Endodermal cell (in vitro differentiated cells): ENCODE measurements around the gene ARTN. TPM values are rescaled to one million over a fixed set of nuclear protein-coding genes. Genes with fewer than 3 reads are reported as not detected.
A peak's percentile ranks its signal among the peaks of the same experiment; 100 is the strongest.

ENCODE experiments used
- DNase-seq: peaks from one replicate; pipeline ENCODE4 v3.0.0-alpha.2; 2017
- H3K27ac ChIP-seq: 2 replicates; pipeline ENCODE4 v1.5.1; 2013; ENCODE audit warnings: mild to moderate bottlenecking, low read depth, low read length, moderate library complexity
- H3K27me3 ChIP-seq: 2 replicates; pipeline ENCODE4 v1.6.1; 2013; ENCODE audit warnings: mild to moderate bottlenecking, low read length, moderate library complexity; ENCODE audit not compliant: insufficient read depth, control insufficient read depth, poor library complexity, severe bottlenecking
- H3K36me3 ChIP-seq: 2 replicates; pipeline ENCODE4 v1.7.0; 2013; ENCODE audit warnings: mild to moderate bottlenecking, low read length, moderate library complexity; ENCODE audit not compliant: control insufficient read depth, insufficient read depth
- H3K4me1 ChIP-seq: one replicate; pipeline ENCODE4 v1.7.0; 2013; ENCODE audit warnings: low read length; ENCODE audit not compliant: control insufficient read depth, insufficient read depth
- H3K4me3 ChIP-seq: 2 replicates; pipeline ENCODE4 v1.5.1; 2013; ENCODE audit warnings: mild to moderate bottlenecking, low read length, moderate library complexity
- H3K9ac ChIP-seq: 2 replicates; pipeline ENCODE4 v1.6.1; 2013; ENCODE audit warnings: mild to moderate bottlenecking, low read length, moderate library complexity; ENCODE audit not compliant: poor library complexity, severe bottlenecking; ENCODE audit errors: extremely low read depth
- H3K9me3 ChIP-seq: 2 replicates; pipeline ENCODE4 v1.6.1; 2013; ENCODE audit warnings: mild to moderate bottlenecking, low read length, moderate library complexity; ENCODE audit not compliant: control insufficient read depth
- H3K27ac Mint-ChIP-seq: 2 replicates; pipeline ENCODE4 v1.8.0; 2020; ENCODE audit warnings: mixed read lengths
- H3K27me3 Mint-ChIP-seq: 2 replicates; pipeline ENCODE4 v1.8.0; 2021; ENCODE audit warnings: mild to moderate bottlenecking, mixed read lengths; ENCODE audit not compliant: insufficient read depth
- H3K36me3 Mint-ChIP-seq: 2 replicates; pipeline ENCODE4 v1.8.0; 2020; ENCODE audit warnings: low read depth, mixed read lengths
- H3K4me1 Mint-ChIP-seq: 2 replicates; pipeline ENCODE4 v1.8.0; 2020; ENCODE audit warnings: mixed read lengths
- H3K4me3 Mint-ChIP-seq: 2 replicates; pipeline ENCODE4 v1.8.0; 2020; ENCODE audit warnings: mild to moderate bottlenecking, moderate library complexity, mixed read lengths
- H3K9me3 Mint-ChIP-seq: 2 replicates; pipeline ENCODE4 v1.8.0; 2020; ENCODE audit warnings: mild to moderate bottlenecking, mixed read lengths
- WGBS, 2 experiments: methylation state at CpG; one replicate each; pipeline versions ENCODE4 v1.1.5 to v1.1.7; 2013; ENCODE audit warnings: missing lambda C conversion rate in 2 of 2, mixed read lengths in 1 of 2; ENCODE audit not compliant: insufficient coverage in 1 of 2, insufficient read length in 1 of 2; 5-methylcytosine and 5-hydroxymethylcytosine counted together
- total RNA-seq, 2 donors: library from RNA; stranded (reverse); fragmentation: NEBNext Ultra II Directional in 1 of 2; extraction: Animal tissue kit (Norgen Biotek cat#: 25700) in 1 of 2; gene quantifications; 2 replicates in 1 of 2; 3 replicates in 1 of 2; pipeline ENCODE4 v1.2.1, GENCODE V29; 2021
- TF ChIP-seq, protein P1 (sequence below): fragments of 200-600 bp; sonication (generic); conservative IDR thresholded peaks from 2 replicates; pipeline ENCODE4 v1.5.0; 2021; ENCODE audit warnings: antibody characterized with exemption, mild to moderate bottlenecking

Gene ARTN
- total RNA-seq, 2 donors from 2014 or later, result 3.3 to 4.4 TPM

DNA sequence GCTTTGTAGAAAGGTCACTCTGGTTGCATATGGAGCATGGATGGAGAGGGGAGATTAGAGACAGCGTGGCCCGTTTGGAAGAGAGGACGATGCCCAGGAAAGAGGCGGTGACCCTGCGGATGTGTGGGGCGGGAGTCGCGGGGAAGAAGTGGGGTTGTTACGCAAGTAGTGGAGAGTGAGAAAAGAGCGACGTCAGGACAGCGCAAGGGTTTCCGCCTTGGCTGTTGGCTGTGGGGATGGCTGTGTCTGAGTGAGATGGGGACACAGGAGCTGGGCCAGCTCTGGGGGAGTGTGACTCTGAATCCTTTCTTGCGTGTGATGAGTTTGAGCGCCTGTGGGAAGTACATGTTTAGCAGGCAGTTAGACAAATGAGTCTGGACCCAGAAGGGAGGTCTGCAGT is 49.2 kb downstream of the ARTN start:
- Mint-ChIP-seq H3K27me3 (no peaks in the 10 kb centered on the region), H3K9me3 (no peaks in the 10 kb centered on the region), H3K27ac (no peak overlapping the region), H3K36me3 (peaks cover 29% of the 10 kb centered on the region), H3K4me1 (peaks cover 33% of the 10 kb centered on the region), H3K4me3 (no peak overlapping the region)
- TF ChIP-seq, protein P1, sequence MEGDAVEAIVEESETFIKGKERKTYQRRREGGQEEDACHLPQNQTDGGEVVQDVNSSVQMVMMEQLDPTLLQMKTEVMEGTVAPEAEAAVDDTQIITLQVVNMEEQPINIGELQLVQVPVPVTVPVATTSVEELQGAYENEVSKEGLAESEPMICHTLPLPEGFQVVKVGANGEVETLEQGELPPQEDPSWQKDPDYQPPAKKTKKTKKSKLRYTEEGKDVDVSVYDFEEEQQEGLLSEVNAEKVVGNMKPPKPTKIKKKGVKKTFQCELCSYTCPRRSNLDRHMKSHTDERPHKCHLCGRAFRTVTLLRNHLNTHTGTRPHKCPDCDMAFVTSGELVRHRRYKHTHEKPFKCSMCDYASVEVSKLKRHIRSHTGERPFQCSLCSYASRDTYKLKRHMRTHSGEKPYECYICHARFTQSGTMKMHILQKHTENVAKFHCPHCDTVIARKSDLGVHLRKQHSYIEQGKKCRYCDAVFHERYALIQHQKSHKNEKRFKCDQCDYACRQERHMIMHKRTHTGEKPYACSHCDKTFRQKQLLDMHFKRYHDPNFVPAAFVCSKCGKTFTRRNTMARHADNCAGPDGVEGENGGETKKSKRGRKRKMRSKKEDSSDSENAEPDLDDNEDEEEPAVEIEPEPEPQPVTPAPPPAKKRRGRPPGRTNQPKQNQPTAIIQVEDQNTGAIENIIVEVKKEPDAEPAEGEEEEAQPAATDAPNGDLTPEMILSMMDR, result no peak
- DNase-seq, result no peak
- Histone ChIP-seq H3K27me3 (no peaks in the 10 kb centered on the region), H3K9me3 (no peaks in the 10 kb centered on the region), H3K9ac (no peak overlapping the region), H3K27ac (no peak overlapping the region), H3K4me1 (peaks cover 4% of the 10 kb centered on the region), H3K4me3 (no peak overlapping the region), H3K36me3 (peaks cover 18% of the 10 kb centered on the region)
- WGBS, 2 experiments, result 89 to 93% methylated on average over 7 to 15 of the region's 15 CpGs

DNA sequence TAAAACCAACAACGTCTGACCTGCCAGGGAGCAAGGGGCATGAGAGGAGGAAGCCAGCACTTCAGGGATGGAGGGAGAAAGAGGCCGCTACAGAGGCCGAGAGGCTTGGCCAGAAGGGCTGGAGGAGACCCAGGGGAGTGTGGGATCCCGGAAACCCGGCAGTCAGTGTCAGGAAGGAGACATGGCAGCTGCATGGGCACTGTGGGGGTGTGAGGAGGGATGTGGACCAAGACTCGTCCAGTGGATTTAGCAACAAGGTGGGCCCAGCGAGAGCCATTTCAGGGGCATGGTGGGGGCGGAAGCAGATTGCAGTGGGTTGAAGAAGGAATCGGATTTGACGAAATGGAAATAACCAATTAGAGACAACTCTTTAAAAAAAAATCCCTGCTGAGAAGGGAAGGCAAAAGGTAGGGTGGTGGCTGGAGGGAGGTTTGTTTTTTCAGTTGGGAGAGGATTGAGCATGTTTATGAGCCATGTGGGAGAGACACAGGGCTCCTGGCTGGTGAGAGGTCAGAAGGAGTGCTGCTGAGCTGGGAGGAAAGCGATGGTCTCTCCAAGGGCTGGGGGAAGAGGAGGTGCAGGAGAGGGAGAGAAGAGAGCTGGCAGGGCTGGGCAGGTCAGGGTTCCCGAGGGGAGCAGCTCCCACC is 49.8 kb downstream of the ARTN start:
- Histone ChIP-seq H3K4me1 (peaks cover 4% of the 10 kb centered on the region), H3K27me3 (no peaks in the 10 kb centered on the region), H3K36me3 (peaks cover 16% of the 10 kb centered on the region), H3K27ac (no peak overlapping the region), H3K9ac (no peak overlapping the region), H3K4me3 (no peak overlapping the region), H3K9me3 (no peaks in the 10 kb centered on the region)
- H3K4me3 Mint-ChIP-seq, result no peak overlapping the region
- H3K36me3 Mint-ChIP-seq, result peaks cover 26% of the 10 kb centered on the region
- peaks cover 31% of the 10 kb centered on the region for H3K4me1 Mint-ChIP-seq
- no peaks in the 10 kb centered on the region for H3K9me3 Mint-ChIP-seq
- no peaks in the 10 kb centered on the region for H3K27me3 Mint-ChIP-seq
- peak overlapping the region; percentile 2 for H3K27ac Mint-ChIP-seq
- 93 to 97% methylated on average over 7 to 12 of the region's 12 CpGs for WGBS, 2 experiments
- no peak for DNase-seq
- TF ChIP-seq, protein P1, result no peak

DNA sequence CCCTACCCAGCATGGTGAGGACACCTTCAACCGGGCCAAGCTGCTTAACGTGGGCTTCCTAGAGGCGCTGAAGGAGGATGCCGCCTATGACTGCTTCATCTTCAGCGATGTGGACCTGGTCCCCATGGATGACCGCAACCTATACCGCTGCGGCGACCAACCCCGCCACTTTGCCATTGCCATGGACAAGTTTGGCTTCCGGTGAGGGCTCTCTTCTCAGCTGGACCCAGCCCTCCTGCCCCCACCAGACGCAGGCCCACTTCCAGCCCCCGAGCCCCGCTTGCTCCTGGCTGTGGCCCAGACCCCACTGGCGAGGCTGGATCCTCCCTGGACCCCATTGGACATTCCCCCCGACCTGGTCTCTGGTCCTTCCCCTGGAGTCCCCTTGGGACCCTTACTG is 51.3 kb downstream of the ARTN start:
- DNase-seq, result no peak
- Histone ChIP-seq H3K36me3 (peaks cover 16% of the 10 kb centered on the region), H3K9ac (no peak overlapping the region), H3K27ac (no peak overlapping the region), H3K4me1 (peaks cover 4% of the 10 kb centered on the region), H3K27me3 (no peaks in the 10 kb centered on the region), H3K9me3 (no peaks in the 10 kb centered on the region), H3K4me3 (no peak overlapping the region)
- TF ChIP-seq, protein P1, result no peak
- H3K36me3 Mint-ChIP-seq, result peaks cover 26% of the 10 kb centered on the region
- no peak overlapping the region for H3K27ac Mint-ChIP-seq
- no peaks in the 10 kb centered on the region for H3K9me3 Mint-ChIP-seq
- peaks cover 26% of the 10 kb centered on the region for H3K4me1 Mint-ChIP-seq
- no peaks in the 10 kb centered on the region for H3K27me3 Mint-ChIP-seq
- WGBS, 2 experiments, result 95 to 98% methylated on average over 16 of the region's 16 CpGs
- H3K4me3 Mint-ChIP-seq, result no peak overlapping the region
